GM18499 (cell line): ENCODE results near the gene BTBD9.

ENCODE experiments used
- ATAC-seq: cut with Tn5 transposase; IDR thresholded peaks from one replicate; pipeline ENCODE4 v1.9.1; 2021; ENCODE audit warnings: moderate number of reproducible peaks; ENCODE audit not compliant: insufficient read depth, unreplicated experiment

BTBD9 gene

GRCh38 chr6:38639498-38640215 lies at the start of gene BTBD9:
Gene BTBD9, minus strand, starts transcription at chr6:38639929.
- peak; percentile 47 for ATAC-seq

- no peak for ATAC-seq
Observed at GRCh38 chr6:38688579-38689087, 48.9 kb upstream of the BTBD9 start.

- no peak for ATAC-seq
Observed at GRCh38 chr6:38687549-38687948, 47.8 kb upstream of the BTBD9 start.

GRCh38 chr6:38687043-38687353 lies 47.3 kb upstream of the BTBD9 start:
- no peak for ATAC-seq

- no peak for ATAC-seq
Observed at GRCh38 chr6:38686270-38687042, 46.7 kb upstream of the BTBD9 start.

GRCh38 chr6:38684904-38685303 lies 45.2 kb upstream of the BTBD9 start:
- ATAC-seq = no peak

DNA sequence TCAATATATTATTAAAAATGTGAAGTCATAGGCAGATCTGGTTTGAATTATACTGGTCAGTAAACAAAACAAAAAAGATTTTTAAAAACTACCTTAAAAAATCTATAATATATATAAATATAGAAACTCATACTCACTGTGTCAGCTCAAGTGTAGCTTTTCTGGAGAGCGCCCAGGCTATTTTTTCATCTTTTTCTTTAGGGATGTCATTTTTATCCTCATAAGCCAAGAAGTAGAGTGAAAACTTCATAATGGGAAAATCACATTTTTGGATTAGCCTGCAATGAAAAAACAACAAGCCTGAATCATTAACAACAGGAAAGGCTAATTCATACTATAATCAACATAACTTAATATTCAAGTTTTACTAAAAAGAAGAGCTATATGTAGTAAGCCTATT lies 44.5 kb upstream of the BTBD9 start:
- no peak for ATAC-seq

DNA sequence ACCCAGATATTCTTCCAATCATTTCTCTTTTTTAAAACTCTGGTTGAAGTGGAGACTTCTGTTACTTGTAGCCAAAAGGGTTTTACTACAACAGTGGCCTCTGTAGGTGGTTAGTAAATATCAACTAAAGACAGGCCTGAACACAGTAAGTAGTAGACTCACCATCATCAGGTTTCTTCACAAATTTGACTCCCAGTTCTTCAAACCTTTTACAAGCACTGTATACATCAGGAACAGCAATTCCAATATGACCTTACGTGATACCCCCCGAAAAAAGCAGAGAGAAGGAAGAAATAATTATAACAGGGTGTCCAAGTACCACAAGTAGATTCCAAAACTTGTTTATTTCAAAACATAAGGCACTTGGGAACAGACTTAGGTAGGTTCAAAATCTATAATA lies 42.1 kb upstream of the BTBD9 start:
- ATAC-seq = no peak

- no peak for ATAC-seq
Observed at GRCh38 chr6:38679668-38680067, 39.9 kb upstream of the BTBD9 start.

- ATAC-seq = no peak
Observed at GRCh38 chr6:38678178-38678760, 38.5 kb upstream of the BTBD9 start.

- no peak for ATAC-seq
Observed at GRCh38 chr6:38676974-38677544, 37.3 kb upstream of the BTBD9 start.

DNA sequence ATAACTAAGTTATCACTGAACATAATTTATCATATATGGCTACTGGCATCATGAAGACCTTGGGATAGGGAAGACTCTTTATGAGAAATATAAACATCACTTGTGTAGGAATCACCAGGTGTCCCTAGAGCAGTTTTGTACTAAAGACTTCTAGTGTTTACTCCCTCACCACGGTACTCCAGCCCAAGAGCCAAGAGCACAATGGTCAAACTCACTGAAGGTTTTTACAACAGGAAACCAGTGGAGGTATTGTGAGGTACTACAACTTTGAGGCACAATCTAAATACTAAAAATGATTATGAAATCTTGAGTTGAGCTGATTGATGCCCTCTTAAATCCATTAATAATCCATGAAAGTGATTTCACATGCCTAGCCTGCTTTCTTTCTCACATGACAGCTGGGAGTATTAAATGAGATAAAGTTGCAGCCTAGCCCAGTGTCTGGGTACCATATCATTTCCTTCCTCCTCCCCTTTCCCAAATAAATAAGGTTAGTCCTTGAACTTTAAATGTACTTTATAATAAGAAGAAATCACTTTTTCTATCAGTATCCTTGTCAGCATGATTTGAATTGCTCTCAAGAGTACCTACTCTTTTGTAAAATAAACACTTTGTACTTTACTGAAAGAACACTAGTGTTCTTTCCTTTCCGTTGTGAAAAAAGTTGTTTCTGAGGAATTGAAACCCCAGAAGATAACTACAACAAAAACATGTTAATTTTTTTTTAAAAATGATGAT lies 36.7 kb upstream of the BTBD9 start:
- no peak for ATAC-seq

- ATAC-seq = no peak
Observed at GRCh38 chr6:38673397-38674165, 33.9 kb upstream of the BTBD9 start.

GRCh38 chr6:38671885-38672467 lies 32.2 kb upstream of the BTBD9 start:
- ATAC-seq = peak; percentile 62

DNA sequence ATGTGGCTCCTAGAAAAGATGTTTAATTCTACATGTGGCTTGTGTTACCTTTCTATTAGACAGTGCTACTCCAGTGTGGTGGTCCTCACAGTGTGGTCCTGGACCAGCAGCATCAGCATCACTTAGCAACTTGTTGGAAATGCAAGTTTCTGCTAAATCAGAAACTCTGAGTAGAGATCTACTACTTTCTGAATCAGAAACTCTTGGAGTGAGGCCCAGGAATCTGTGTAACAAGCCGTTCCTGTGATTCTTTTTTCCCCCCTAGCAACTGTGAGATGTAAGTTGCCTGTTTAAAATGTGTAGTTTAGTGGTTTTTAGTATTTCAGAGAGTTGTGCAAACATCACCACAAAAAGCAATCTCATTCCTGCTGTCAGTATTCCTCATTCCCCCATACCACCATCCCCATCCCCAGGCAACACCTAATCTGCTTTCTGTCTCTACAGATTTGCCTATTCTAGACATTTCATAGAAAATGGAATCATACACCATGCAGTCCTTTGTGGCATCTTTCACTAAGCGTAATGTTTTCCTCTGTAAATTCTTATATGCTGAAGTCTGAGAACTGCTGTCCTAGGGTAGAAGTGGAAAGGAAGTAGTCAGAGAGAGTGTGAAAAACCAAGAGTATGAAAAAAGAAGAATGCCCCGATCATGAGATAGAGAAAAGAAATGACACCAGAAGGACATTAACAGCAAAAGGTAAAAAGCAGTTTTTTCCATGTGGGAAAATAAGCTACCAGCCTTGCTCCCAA lies 18.9 kb upstream of the BTBD9 start:
- no peak for ATAC-seq

GRCh38 chr6:38656896-38657295 lies 17.2 kb upstream of the BTBD9 start:
- no peak for ATAC-seq

GRCh38 chr6:38654263-38654662 lies 14.5 kb upstream of the BTBD9 start:
- ATAC-seq = no peak

DNA sequence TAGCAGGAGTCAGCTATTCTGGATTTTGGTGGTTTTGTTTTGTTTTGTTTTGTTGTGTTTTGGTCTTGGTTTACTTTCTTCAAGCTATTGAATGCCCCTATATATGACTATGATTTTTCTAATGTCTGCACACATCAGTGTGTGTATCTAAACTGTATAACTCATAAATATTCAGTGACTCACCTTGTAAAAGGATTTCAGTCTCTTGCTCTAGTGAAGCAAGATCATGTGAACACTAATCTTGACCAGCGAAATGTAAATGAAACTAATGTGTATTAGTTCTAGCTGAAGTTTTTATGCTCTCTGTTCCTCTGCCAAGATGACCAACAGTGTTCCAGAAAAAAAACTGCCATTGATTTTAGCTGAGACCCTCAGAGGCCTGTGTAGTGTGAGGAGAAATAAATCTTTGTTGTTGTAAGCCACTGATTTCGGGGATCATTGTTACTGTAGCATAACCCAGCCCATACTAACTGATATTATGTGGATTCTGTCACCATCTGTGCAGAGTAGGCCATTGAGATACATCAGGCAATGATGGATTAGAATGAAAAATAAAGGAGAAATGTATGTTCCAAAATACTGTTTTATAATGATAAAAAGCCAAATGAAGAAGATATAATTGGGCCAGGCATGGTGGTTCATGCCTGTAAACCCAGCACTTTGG lies 11.5 kb upstream of the BTBD9 start:
- ATAC-seq = no peak
